ENCODE measurements around the gene MYO5B.
"Not testable (repeated sequence)": the region's sequence is repeated elsewhere in the genome, so short reads cannot be mapped to it uniquely, and the experiment has no call there.

Gene MYO5B

DNA sequence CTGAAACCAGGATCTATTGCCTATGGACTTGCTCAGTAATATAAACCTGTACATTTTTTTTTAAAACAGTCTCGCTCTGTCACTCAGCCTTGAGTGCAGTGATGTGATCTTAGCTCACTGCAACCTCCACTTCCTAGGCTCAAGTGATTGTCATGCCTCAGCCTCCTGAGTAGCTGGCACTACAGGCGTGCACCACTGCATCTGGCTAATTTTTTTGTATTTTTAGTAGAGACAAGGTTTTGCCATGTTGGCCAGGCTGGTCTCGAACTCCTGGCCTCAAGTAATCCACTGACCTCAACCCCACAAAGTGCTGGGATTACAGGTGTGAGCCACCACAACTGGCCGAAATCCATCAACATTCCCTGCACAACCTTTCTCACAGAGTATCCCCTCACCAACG is 100.2 kb downstream of the MYO5B start:
- not testable (repeated sequence) for DNase-seq

- no peak for DNase-seq
Measured at GRCh38 chr18:50094221-50094773, 100.7 kb downstream of the MYO5B start.

DNA sequence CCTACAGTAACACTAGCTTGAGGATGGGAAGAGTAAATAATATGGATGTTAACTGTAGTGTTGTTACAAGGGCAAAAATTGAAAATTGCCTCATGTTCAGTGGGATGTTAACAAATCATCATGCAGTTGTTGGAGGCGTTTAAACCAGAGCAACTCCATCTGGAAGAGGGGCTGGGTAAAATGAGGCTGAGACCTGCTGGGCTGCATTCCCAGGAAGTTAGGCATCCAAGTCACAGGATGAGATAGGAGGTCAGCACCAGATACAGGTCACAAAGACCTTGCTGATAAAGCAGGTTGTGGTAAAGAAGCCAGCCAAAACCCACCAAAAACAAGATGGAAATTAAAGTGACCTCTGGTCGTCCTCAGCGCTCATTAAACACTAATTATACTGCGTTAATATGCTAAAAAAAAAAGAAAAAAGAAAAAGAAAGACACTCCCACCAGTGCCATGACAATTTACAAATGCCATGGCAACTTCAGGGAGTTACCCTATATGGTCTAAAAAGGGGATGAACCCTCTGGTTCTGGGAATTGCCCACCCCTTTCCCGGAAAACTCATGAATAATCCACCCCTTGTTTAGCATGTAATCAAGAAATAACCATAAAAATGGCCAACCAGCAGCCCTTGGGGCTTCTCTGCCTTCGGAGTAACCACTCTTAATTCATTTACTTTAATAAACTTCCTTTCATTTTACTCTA is 101.4 kb downstream of the MYO5B start:
- no peak for DNase-seq

- DNase-seq, result no peak
Measured at GRCh38 chr18:50092245-50092805, 102.6 kb downstream of the MYO5B start.

DNA sequence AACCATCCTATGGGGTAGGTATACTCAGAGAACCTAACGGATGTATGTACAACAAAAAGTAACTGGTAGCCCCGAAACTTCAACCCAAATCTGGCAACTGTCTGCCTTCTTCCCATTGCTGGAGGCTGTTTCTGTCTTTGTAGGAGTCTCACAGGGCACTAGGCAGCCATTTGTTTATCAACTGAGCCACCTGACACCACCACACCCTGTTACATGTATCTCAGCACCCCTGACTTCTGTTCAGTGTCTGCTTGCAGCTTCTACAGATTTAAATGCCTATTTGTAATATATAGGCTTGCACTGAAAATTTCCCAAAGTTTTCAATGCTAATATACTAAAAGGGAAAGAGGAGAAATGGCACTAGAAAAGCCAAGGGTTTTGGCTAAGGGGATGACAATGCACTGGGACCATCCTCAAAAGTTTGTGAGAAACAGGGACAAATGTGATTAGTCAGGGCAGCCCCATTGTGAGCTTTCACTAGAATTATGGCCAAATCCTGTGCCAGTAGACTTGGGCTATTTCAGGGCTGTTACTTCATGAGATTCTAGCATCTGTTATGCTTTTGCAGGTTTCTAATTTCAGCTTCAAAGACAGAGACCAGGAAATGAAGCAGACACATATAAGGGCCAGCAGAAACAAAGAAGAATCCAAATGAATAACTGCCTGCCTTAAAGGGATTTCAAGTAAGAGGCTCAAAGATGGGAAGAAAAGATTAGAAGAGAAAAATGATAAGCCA is 103.3 kb downstream of the MYO5B start:
- peak; percentile 16 for DNase-seq

DNA sequence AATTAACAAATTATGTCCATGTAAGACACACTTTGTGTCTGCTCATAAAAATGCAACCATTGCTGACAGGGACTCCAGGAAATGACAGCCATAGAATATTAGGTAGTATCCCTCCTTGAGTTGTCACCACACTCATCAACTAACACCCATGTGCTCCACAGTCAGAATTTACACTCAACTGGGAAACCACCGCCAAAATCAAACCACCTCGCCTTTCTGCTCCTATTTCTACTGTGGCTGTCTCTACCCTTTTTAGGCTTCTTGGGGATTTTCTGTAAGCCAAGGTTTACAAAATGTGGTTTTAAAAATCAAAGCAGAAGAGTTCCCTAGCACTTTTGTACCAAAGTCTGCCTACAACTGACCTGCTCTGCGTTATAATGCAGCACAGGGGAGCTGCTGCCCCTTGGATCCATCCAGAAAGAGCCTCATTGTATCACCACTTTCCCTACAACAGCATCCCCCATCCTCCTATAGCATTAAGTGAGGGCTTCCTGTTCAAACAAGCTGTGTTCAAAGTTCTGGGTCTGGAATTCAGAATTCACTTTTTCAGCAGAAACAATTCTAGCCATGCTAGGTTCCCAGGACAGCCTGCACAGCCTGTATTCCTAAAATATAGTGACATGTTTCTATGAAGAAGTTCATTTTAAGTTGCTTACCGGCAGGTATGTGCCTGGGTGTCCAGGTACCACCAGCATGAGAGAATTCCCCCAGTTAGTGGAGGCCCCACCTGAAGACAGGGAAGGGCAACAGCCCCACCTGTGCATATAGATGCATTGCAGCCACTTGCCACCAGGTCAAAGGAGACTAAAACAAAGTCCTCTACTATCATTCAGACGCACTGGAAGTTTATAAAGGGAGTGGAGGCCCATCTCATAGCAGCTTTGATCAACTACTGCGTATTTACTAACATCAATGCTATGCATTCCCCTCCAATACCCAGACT is 104.3 kb downstream of the MYO5B start:
- no peak for DNase-seq

- no peak for DNase-seq
Measured at GRCh38 chr18:50089702-50090101, 105.2 kb downstream of the MYO5B start.

- DNase-seq, result no peak
Measured at GRCh38 chr18:50083708-50084107, 111.2 kb downstream of the MYO5B start.

GRCh38 chr18:50080932-50081560 is 113.9 kb downstream of the MYO5B start:
- no peak for DNase-seq

GRCh38 chr18:50080316-50080715 is 114.6 kb downstream of the MYO5B start:
- DNase-seq, result peak; percentile 58

GRCh38 chr18:50079571-50080295 is 115.2 kb downstream of the MYO5B start:
- peak; percentile 73 for DNase-seq

DNA sequence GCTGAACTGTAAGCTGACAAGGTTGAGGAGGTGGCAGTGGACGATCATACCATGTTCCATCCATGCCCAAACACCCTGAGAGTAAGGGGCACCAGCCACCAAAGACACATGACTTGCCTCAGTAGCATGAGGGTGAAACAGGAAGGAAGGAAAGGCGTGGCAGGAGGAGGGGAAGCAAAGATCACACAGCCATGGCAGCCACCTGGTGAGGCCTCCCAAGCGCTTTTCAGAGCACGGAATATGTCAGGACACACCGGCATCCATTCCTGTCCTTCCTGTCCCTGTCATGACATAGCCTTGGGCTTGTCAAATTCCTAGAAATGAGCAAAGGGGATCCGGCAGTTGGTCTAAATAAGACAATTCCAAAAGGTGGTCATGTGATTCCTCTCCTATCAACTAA is 118.7 kb downstream of the MYO5B start:
- DNase-seq, result no peak

DNA sequence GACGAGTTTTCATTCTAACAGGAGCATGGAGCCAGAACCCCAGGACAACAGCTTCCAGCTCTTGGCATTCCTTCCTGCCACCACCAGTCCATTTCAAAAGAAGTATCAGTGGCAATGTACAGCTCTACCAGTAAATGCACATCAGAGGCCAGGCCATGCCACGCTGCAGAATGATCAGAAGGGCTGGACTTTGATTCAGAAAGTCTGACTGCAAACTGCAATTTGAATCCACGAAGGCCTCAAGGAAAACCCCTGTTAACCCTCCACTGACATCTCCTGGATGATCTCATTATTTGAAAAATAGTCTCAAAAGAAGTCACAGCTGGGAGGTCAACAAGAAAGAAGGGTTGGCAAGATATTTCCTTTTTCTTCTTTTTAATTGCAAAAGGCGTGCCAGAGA is 119.2 kb downstream of the MYO5B start:
- DNase-seq, result no peak

GRCh38 chr18:50074404-50074803 is 120.5 kb downstream of the MYO5B start:
- DNase-seq, result no peak

DNA sequence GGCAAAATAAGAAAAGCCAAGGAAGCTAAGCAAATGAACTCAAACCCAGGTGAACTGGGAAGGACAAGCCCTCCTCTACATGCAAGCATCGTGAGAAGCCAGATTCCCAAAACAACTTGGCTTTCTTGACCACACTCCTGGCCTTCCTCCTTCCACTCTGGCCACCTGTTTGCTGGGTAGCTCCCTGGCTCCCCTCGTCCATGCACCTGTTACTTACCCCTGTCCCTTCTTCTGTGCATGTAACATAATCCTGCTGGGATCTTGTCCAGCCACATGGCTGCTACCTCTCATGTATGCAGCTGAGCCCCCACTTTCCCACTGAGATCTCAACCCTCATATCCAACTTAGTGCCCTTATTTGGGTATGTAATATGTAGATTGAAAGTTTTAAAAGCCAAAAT is 121.6 kb downstream of the MYO5B start:
- no peak for DNase-seq

DNA sequence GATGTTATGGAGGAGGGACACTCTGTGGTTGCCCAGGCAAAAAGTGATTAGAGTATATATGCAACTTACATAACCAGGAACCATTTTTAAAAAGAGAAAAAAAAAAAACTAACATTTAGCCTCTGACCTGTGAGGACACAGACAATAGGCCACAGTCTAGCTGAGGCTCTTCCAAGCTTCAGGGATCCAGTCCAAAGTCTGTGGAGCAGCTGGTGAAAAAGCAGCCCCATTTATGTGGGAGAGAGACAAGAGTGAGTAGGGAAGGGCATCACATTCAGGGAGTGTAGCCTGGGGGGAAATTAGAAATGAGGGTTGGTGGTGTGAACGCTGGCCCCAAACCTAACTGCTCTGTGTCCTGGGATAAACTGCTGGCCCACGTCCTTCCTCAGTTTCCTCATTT is 122.8 kb downstream of the MYO5B start:
- no peak for DNase-seq

GRCh38 chr18:50071397-50071796 is 123.5 kb downstream of the MYO5B start:
- no peak for DNase-seq

GRCh38 chr18:50069422-50069821 is 125.5 kb downstream of the MYO5B start:
- DNase-seq, result no peak

- DNase-seq, result no peak
Measured at GRCh38 chr18:50065527-50065926, 129.4 kb downstream of the MYO5B start.

- DNase-seq, result no peak
Measured at GRCh38 chr18:50065039-50065438, 129.9 kb downstream of the MYO5B start.

GRCh38 chr18:50061876-50062517 is 132.9 kb downstream of the MYO5B start:
- no peak for DNase-seq
